HG03025 (cell line): Measurements from ENCODE around the gene CIPC.

Experiments
- ATAC-seq: cut with Tn5 transposase; IDR thresholded peaks from one replicate; pipeline ENCODE4 v1.9.1; 2021; ENCODE audit warnings: mild to moderate bottlenecking, moderate library complexity; ENCODE audit not compliant: unreplicated experiment, low FRiP score

CIPC gene, protein sequence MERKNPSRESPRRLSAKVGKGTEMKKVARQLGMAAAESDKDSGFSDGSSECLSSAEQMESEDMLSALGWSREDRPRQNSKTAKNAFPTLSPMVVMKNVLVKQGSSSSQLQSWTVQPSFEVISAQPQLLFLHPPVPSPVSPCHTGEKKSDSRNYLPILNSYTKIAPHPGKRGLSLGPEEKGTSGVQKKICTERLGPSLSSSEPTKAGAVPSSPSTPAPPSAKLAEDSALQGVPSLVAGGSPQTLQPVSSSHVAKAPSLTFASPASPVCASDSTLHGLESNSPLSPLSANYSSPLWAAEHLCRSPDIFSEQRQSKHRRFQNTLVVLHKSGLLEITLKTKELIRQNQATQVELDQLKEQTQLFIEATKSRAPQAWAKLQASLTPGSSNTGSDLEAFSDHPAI

DNA sequence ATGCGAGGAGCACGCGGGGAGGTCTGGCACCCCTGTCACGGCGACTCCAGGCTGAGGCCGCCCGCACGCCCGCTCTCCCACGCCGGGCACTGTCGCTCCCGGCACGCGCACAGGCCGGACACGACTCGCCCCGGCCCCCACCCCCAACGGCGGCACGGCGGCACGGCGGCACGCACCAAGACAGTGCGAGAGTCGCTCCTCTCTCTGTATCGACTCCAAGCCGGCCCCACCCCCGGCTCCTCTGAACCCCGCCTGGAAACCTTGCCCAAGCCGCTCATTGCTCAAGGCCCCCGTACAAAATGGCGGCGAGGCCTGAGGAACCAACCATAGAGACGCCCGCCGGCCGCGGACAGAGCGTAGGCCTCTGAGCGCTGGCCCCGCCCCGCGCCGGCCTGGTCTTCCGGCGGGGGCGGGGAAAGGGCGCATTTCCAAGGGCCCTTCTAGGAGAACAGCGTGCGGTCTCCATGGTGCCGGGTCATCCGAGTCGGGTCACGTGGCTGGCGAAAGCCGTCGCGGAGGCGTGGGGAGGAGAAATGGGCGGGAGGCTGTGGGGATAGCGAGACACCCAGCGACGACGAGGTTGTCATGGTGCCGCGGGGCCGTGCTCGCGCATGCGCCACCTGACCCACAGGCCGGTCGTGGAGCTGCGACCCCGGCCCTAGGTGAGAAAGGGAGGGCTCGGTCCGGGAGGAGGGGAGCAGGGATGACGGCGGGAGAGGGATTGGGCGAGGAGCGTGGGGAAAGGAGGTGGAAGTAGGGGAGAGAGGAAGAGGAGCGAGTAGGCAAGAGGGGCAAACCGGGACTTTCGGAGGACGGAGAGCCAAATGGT is at the start of gene CIPC:
Gene CIPC (plus strand): TSS at position 559 of the 829 bp plus-strand sequence. CDS start 7,451 bp downstream, outside the sequence.
- peak; percentile 88 for ATAC-seq

DNA sequence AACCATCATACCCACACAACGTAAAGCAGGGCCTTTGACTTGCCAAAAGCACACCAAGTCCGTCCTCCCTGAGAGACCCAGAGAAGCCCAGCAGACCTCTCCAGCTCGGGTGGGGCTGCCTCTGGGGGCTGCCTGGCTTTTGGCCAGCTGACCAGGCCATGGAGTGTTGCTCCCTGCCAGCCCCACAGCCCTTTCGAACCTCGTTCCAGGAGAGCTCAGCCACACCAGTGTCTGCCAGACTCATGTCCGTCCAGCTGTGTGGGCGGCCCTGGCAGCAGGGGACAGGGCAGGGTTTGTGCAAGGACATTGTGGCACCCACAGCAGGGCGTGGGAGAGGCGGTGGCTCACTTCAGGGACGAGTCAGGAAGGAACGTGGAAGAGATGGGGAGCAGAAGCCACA is 46.9 kb upstream of the CIPC start:
- ATAC-seq, result no peak

DNA sequence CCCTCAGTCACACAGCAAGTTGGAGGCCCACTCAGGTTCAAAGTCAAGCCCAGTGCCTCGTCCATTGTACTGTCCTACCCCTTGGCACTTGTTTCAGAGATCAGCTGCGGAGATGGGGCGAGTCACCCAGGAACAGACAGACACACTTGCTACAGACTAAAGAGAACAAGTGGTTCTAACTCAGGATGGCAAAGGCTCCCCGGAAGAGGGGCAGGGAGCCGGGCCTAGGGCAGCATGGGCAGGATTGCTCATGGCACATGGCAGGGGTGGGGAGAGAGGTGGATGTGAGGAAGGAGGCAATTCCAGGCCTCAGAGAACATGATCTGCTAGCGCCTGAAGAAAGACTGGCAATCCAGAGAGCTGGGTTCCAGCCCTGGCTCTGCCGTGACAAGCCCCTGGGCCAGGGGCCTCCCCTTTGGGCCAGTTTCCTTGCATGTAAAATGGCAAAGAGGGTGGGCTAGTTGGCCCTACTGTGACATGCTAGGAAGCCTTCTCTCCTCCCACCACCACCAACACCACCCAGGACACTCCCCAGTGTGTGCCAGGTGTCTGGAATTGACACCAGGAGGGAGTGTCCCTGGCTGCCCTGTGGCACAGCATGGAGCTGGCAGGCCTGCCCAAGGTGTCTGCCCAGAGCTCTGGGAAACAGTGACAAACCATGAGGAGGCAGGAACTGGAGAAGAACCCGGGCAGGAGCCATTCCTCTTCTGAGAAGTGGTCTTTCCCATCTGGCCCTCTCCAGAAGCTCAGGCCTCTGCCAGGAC is 45.6 kb upstream of the CIPC start:
- no peak for ATAC-seq

DNA sequence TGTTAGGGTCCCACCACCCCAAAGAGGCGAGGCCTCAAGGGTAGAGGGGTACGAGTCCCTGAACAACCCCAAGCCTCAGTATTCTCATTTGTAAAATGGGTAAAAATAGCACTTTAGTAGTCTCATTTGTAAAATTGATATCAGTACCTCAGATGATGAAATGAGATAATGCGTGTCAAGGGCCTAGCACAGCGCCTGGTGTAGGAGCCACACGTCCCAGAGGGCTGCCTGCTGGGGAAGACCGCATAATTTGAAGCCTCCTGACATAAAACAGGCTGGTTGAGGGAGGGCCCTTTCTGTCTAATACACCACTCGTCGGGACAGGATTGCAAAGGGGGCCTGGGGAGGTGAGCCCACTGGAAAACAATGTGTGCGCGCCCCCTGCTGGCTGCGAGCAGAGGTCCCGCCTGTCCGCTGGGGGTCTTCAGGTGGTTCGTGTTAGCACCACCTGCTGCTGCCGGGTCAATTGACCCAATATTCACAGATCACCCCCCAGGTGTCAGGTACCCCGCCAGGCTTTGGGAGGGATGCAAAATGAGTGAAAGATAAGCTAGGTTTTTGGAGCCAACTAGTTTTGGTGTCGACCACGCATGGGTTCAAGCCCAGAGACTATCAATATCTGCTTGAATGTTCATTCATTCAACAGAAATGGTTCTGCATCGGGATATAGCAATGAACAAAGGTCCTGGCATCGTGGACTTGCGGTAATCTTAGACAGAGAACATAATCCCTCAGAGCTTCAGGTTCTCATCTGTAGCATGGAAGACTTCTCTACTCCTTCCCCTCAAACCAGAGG is 44.8 kb upstream of the CIPC start:
- ATAC-seq, result no peak

DNA sequence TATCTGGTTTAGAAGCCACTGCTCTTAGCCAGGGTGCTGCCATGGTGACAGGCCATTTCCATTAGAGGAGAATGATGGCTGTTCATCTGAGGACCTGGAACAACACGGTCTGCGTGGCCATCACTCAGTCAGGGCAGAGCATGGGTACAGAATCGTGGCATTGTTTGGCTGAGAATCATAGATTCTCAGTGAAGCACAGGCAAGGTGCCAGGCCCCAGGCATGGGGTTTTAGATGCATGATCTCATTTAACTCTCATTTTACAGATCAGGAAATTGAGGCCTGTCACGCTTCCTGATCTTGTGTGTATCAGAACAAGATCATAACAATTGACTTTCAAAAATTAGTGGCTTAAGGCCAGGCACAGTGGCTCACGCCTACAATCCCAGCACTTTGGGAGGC is 42.8 kb upstream of the CIPC start:
- ATAC-seq, result no peak

DNA sequence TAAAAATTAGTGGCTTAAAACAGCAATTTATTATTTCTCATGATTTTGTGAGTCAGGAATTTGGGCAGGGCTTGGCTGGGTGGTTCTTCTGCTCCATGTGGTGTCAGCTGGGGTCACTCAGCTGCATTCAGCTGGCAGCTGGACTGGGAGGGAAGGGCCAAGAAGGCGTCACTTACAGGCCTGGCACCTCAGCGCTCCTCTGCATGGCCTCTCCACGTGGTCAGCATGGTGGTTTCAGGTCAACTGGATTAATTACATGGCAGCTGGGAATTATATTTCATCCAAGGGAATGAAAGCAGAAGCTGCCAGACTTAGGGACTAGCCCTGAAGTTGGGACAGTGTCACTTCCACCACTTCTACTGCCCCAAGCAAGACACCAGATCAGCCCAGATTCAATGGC is 42.1 kb upstream of the CIPC start:
- ATAC-seq, result no peak

DNA sequence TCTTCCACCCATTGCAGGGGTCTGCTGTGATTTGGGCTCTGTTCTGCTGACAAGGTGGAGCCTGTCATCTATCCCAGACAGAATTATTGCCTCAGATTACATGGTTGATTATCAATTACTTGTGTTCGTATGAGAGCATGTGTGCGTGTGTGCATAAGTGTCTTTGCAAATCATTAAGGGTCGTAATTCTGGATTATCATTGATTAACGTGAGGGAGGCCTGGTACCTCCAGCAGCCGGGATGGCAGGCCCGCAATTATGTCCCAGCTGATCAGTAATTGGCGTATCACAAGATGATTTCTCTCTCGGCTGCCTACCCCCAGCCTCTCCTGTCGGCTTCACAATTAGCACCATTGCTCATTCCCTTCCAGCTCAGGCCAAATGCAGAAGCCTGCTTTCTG is 39.9 kb upstream of the CIPC start:
- ATAC-seq, result no peak

DNA sequence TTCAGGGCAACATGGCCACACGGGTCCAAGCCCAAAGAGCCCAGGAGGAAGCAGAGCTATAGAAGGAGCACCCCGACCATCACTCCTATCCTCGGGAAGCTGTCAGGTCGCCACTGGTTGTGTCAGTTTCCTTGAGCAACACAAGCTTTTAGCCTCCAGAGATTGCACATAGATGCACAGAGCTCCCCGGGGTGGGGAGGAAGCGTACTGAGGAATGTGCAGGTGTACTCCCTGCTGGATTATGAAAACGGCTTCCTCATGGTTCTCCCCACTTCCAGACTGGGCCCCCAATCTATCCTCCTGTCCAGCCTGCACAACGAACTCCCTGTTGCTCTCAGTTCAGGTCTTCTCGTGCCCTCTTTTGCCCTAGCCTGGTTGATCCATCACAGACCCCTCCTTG is 39.3 kb upstream of the CIPC start:
- ATAC-seq, result no peak

DNA sequence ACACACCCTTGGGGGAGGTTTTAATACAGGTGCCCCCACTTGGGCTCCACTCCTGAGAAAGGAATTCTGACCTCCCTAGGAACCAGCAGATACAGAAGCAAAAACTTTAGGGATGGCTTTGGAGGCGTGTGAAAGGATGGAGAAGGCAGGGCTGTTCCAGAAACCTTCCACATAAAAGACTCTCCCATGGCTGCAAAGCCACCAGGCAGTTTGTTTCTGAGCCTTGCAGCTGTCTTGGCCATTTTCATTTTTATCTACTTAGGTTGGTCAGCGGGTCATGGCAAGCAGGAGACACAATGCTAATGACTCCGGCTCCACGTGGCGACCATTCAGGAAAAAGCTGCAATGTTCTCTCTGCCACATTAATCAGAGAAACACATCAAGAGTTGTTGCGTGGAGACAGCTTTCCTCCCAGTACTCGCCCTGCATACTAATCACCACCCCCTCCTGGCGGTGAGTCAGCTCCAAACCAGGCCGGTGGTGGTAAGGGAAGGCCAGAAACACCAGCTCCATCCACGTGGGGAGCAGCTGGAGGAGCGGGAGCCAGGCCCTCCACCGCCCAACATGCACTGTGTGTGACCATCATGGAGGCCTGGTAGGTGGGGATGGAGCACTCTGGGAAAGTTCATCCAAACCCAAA is 38.7 kb upstream of the CIPC start:
- ATAC-seq, result no peak

DNA sequence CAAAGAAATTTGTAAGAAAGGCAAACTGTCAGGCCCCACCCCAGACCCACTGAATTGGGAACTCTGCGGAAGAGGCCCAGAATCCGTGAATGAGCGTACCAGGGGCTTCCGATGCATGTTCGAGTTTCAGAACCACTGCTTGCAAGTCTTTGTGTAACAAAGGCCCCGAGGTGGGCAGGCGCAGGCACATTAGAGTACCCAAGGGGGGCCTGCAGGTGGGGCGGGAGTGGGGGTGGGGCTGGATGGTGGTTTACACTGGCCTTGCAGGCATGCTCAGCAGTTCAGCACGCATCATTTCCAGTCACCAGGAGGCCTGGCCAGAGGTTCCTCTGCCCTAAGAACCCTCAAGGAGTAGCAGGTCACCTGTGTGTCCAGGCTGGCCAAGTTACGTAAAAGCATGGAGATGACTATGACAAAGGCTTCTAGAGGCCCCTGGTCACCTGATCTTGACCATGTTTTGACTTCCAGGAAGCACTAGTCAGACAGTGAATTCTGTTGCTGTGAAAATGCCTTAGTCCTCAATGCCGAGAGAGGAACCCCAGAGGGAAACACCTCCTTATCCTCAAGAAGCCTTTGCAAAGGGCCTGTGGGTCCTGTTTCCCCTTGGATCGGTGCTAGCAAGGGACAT is 36.3 kb upstream of the CIPC start:
- no peak for ATAC-seq

DNA sequence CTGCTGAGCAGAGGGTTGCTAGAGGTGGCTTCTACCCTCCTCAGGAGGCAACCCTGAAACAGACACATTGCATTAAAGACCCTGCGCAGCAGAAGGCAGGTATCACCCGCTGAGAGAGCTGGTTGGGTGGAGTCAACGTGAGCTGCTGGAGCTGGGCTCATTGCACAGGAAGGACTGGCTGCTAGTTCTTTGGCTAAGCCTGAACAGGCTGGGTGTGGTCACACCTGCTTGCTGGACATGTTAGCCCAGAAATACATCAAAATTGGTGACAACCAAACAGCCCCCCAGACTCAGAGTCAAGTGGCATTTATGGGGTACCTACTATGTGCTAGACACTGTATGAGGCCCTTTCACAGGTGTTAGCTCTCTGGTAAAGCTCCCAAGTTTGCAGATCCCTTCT is 35.8 kb upstream of the CIPC start:
- ATAC-seq, result no peak

DNA sequence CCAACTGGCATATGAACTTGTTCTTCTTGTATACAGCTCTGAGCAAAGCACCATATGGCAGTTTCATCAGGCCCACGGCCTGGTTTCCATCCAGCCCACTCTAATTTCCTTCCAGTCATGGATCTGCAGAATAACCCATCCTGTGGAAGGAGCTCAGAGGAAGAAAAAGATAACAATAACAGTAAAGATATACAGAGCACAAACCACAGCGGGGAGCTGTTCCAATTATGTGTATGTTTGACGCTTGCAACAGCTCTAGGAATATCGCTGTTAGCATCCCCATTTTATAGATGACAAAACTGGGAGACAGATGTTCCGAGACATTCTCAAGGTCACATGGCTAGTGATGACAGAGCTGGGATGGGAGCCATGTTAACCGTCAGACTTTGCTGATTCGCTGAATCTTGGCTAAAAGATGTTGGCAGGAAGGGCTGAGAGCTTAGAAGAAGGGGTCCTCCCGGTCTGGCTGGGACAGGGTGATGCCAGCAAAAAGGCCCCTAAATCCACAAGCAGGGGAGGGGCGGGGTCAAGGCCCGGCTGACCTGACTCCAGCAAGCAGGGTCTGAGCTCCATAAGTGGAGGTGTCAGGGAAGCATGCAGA is 34.4 kb upstream of the CIPC start:
- no peak for ATAC-seq

DNA sequence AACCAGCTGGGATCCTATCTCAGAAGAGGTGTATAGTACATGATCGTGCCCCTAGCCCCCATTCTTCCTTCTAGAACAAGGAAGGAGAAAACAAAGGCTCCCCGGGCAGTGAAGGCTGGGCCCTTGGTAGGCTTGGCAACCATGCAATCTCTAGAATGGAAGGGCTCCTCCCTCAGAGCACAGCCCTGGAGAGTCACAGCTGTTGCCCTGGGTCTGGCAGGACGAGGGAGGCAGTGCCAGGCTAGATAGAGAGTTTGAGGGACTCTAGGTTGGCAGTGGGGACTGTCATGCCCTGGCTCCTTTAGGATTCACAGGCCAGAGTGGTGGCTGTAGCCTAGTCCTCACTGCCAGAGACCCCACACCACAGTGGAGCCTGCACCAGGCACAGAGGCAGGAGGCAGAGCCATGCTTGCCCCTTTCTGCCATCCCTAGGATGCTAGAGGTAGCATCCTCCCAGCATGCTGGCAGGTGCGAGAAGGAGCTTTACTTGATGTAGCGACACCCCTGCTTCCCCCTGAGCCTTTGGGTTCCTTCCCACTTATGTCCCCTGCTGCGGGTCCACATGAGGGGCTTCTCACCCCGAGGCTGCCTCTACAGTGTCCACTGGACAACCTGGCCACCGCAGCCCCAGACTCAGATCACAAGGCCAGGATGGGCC is 33.4 kb upstream of the CIPC start:
- ATAC-seq, result no peak

DNA sequence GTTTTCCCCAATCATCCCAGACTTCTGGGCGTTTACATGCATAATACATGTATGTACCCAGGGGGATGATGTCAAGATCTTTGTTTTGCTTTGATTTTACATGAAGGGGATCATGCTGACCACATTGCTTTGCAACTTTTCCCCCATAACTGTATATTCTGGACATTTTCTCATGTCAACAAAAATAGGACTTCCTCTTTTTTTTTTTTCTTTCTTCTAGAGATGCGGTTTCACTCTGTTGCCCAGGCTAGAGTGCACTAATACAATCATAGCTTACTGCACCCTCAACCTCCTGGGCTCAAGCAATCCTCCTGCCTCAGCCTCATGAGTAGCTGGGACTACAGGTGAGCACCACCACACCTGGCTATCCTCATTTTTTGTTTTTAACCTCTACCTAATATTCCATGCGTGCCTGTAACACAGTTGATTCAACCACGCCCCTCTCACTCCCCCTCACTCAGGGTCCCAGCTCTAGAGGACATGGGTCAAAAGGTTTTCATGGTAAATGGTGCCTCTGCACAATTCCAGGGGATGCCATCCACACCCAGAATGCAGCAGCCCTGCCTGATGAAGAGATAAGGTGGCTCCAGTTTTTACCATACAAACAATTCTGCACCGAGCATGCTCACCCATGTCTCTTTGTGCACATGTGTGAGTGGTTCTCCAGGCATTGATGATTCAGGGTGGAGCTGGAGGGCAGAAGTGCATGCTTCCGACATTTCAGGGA is 32.0 kb upstream of the CIPC start:
- no peak for ATAC-seq

DNA sequence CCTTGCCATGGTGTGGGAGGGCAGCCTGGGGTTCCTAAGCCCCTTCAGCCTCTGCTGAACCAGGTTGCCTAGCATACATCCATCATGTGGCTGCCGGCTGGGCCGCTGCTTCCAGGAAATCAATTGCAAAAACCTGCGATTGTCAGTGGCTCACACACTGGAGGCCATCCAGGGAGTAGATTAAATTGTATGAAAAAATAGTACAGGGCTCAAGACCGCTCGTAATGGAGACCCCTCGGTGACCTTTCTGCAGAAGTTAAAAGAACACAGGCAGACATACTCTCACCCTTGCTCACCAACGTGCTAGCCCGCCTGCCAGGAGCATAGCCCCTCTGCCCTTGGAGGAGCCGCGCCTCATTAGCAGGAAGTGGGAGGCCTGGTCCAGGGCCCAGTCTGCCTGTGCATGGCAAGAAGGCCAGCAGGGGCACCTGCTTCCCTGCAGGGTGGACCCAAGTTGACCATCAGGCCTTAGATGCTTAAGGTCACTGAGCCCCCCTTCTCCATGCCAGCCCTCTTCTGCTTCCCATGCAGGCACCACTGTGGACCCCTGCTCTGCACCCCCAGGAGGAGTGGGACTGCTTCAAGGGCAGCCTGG is 31.4 kb upstream of the CIPC start:
- ATAC-seq, result no peak

DNA sequence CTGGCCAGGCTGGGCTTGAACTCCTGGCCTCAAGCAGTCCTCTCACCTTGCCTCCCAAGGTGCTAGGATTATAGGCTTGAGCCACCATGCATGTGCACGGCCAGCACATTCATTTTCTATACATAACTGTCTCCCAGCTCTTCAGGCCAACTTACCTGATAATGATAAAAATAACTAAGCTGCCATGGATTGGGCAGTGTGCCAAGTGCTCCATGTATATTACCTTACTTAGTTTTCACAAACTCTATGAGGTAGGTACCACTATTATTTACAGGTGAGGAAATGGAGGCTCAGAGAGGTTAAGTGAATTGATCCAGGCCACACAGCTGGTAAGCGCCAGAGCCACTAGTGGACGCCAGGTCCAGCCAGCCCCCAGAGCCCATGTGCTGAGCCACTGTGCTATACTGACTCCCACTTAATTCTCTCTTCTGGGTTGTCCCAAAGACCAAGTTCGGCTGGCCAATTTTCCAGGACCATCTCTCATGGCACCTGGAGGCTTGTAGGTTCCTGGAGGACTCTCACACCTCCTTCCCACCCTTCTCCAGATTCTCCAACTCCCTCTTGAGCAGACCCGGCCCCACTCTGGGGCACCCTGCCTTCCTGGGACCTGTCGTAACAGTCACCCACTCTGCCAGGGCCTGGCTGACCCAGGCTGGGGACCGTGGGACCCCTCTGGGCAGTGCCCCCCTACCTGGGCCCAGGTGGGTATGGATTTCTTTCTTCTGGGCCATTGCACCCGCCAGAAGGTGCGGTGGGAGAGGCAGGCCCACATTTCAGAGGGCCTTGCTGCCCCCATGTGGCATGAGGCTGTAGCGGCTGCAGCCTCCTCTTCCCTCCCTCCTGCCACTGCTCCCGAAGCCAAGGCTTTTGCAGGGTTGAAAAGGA is 30.2 kb upstream of the CIPC start:
- ATAC-seq, result no peak
